Gastrocnemius medialis (tissue), 4 donors: ENCODE data around the gene UGT1A1. TPM values are rescaled to one million over a fixed set of nuclear protein-coding genes. Genes with fewer than 3 reads are reported as not detected.

ENCODE experiments used
- ATAC-seq, 2 donors: fragments of 150-250 bp; one replicate each; pipeline ENCODE4 v1.9.1; 2016
- DNase-seq, 2 donors: peaks; one replicate each; pipeline ENCODE4 v3.0.0-alpha.2; 2019
- H3K27ac ChIP-seq, 4 donors: fragments of 200-600 bp; sonication (generic); 1 replicate in 1 of 4; 2 replicates in 3 of 4; pipeline ENCODE4 v1.5.1; 2016 to 2018; ENCODE audit warnings: mild to moderate bottlenecking in 2 of 4, moderate library complexity in 1 of 4
- H3K27me3 ChIP-seq, 3 donors: fragments of 200-600 bp; sonication (generic) in 2 of 3; 1 replicate in 1 of 3; 2 replicates in 2 of 3; pipeline versions ENCODE4 v1.5.1 to v1.6.0; 2016 to 2019; ENCODE audit warnings: mild to moderate bottlenecking in 1 of 3, moderate library complexity in 1 of 3
- H3K36me3 ChIP-seq, 2 donors: fragments of 200-600 bp; sonication (generic) in 1 of 2; one replicate each; pipeline ENCODE4 v1.5.1; 2017 to 2018
- H3K4me1 ChIP-seq, 2 donors: fragments of 200-600 bp; sonication (generic) in 1 of 2; one replicate each; pipeline ENCODE4 v1.5.1; 2016 to 2017; ENCODE audit warnings: mild to moderate bottlenecking in 2 of 2
- H3K4me3 ChIP-seq, 4 donors: fragments of 200-600 bp; sonication (generic) in 3 of 4; 1 replicate in 1 of 4; 2 replicates in 3 of 4; pipeline ENCODE4 v1.5.1; 2016 to 2019; ENCODE audit warnings: mild to moderate bottlenecking in 2 of 4
- H3K9me3 ChIP-seq, 3 donors: fragments of 200-600 bp; sonication (generic) in 2 of 3; 1 replicate in 1 of 3; 2 replicates in 2 of 3; pipeline ENCODE4 v1.5.1; 2016 to 2019
- CTCF ChIP-seq, 5 experiments: fragments of 450-650 bp in 3 of 5; fragments of 200-600 bp in 2 of 5; sonication (generic) in 2 of 5; IDR thresholded peaks in 4 of 5; conservative IDR thresholded peaks in 1 of 5; 1 replicate in 4 of 5; 2 replicates in 1 of 5; pipeline ENCODE4 v1.5.1; 2016 to 2019; ENCODE audit warnings: antibody characterized with exemption in 5 of 5, mild to moderate bottlenecking in 3 of 5, moderate library complexity in 3 of 5
- POLR2A ChIP-seq, 2 donors: fragments of 450-650 bp; IDR thresholded peaks; one replicate each; pipeline ENCODE4 v1.6.1; 2017; ENCODE audit warnings: antibody characterized with exemption in 2 of 2, mild to moderate bottlenecking in 2 of 2, moderate library complexity in 2 of 2
- in situ Hi-C, 4 donors: fragments of 200-750 bp; cut with MboI; loops; one replicate each; pipeline versions ENCODE4 v1.15.0 to v1.8.0; 2017; ENCODE audit warnings: low sequenced_read_pairs in 4 of 4
- intact Hi-C: fragments of 100-400 bp; cut with DNase I; formaldehyde crosslinking; loops from one replicate; pipeline ENCODE4 v1.15.1; 2023; ENCODE audit warnings: low total_unique reads
- total RNA-seq, 4 donors: library from RNA; depleted of rRNA; stranded (reverse); fragments of >200 nt; gene quantifications; one replicate each; pipeline versions ENCODE4 v1.1.0 to v1.2.3, GENCODE V29; 2016

UGT1A1 gene
- total RNA-seq, 4 donors from 2014 or later, result 0.20 TPM; not detected in 3

DNA sequence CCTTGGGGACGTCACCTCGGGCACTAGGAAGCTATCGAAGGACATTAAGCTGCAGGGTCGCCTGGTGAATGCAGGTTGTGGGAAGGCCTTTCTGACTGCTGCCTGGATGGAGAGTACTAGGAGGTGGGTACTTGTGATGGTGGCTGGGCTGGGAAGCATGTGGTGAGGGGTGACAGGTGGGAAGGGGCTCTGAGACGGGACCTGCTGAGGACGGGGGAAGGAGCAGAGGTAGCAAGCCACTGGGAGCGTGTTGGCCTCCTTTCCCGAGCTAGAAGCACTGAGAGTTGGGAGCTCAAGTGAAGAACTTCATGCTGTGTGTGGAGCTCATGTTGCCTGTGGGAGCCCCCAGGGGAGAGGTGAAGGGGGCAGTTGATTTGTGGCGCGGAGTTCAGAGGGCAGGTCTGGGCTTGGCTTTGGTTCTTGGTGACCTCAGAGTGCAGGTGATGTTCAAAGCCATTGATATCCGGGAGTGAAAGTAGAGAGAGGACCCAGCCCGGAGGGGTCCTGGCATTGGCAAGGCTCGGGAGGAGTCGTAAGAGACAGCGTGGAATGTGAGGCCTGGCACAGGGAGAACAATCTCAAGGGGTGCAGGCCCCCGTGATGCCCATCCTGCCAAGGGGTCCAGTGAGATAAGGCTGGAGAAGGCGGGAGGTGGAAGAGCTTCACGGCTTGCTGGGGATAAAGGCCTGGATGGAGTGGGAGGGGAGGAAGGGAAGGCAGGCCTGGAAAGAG is 31.2 kb downstream of the UGT1A1 start:
- no peak overlapping the region for H3K27ac ChIP-seq
- no peak overlapping the region for H3K4me3 ChIP-seq
- TF ChIP-seq CTCF (IDR thresholded peaks at IDR 0.05 in 4 of 5, conservative IDR thresholded peaks at IDR 0.05 in 1 of 5) (no peak), POLR2A (IDR thresholded peaks at IDR 0.05) (no peak)
- H3K36me3 ChIP-seq, result no peaks in the 10 kb centered on the region
- no peaks in the 10 kb centered on the region for H3K9me3 ChIP-seq
- H3K27me3 ChIP-seq, result no peaks in the 10 kb centered on the region
- ATAC-seq (no peak), DNase-seq (no peak)
- intact Hi-C loops, result no loop called here
- H3K4me1 ChIP-seq, result no peaks in the 10 kb centered on the region
- in situ Hi-C loops, result no loop called here

GRCh38 chr2:233791883-233792329 is 31.8 kb downstream of the UGT1A1 start:
- in situ Hi-C loops, result no loop called here
- no peak overlapping the region for H3K4me3 ChIP-seq
- ATAC-seq (no peak), DNase-seq (no peak)
- H3K27me3 ChIP-seq, result no peaks in the 10 kb centered on the region
- intact Hi-C loops, result no loop called here
- TF ChIP-seq POLR2A (IDR thresholded peaks at IDR 0.05) (no peak), CTCF (IDR thresholded peaks at IDR 0.05 in 4 of 5, conservative IDR thresholded peaks at IDR 0.05 in 1 of 5) (no peak)
- no peaks in the 10 kb centered on the region for H3K9me3 ChIP-seq
- no peaks in the 10 kb centered on the region for H3K4me1 ChIP-seq
- no peak overlapping the region for H3K27ac ChIP-seq
- no peaks in the 10 kb centered on the region for H3K36me3 ChIP-seq

DNA sequence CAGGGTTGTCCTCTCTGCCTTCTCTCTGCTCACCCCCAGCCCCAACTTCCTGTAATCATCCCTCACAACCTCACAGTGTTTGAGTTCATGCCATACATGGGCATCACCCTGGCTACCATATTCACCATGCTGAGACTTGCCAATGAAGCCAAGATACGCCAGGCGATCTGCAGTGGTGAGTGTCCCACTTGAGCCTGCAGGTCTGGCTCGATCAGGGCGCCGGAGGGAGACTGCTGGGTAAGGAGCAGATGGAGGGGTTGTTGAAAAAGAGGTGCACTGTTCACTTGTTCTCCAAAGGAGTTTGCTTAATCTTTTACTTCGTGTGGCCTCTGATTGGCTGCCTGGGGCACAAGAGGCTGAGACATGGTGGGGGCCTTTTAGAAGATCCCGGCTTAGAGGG is 32.6 kb downstream of the UGT1A1 start:
- H3K27me3 ChIP-seq, result no peaks in the 10 kb centered on the region
- H3K4me1 ChIP-seq, result no peaks in the 10 kb centered on the region
- DNase-seq (no peak), ATAC-seq (no peak)
- TF ChIP-seq CTCF (IDR thresholded peaks at IDR 0.05 in 4 of 5, conservative IDR thresholded peaks at IDR 0.05 in 1 of 5), result no peak
- H3K9me3 ChIP-seq, result no peaks in the 10 kb centered on the region
- H3K27ac ChIP-seq, result no peak overlapping the region
- no peaks in the 10 kb centered on the region for H3K36me3 ChIP-seq
- no peak overlapping the region for H3K4me3 ChIP-seq
- intact Hi-C loops, result no loop called here
- in situ Hi-C loops, result no loop called here

GRCh38 chr2:233793465-233794127 is 33.5 kb downstream of the UGT1A1 start:
- no peaks in the 10 kb centered on the region for H3K9me3 ChIP-seq
- no peaks in the 10 kb centered on the region for H3K36me3 ChIP-seq
- H3K27ac ChIP-seq, result no peak overlapping the region
- H3K27me3 ChIP-seq, result no peaks in the 10 kb centered on the region
- no peak overlapping the region for H3K4me3 ChIP-seq
- no peaks in the 10 kb centered on the region for H3K4me1 ChIP-seq
- intact Hi-C loops, result no loop called here
- TF ChIP-seq POLR2A (IDR thresholded peaks at IDR 0.05) (no peak), CTCF (IDR thresholded peaks at IDR 0.05 in 4 of 5, conservative IDR thresholded peaks at IDR 0.05 in 1 of 5) (no peak)
- ATAC-seq (no peak), DNase-seq (no peak)
- in situ Hi-C loops, result no loop called here
